ENCODE measurements around the gene AKR1C1.

DNA sequence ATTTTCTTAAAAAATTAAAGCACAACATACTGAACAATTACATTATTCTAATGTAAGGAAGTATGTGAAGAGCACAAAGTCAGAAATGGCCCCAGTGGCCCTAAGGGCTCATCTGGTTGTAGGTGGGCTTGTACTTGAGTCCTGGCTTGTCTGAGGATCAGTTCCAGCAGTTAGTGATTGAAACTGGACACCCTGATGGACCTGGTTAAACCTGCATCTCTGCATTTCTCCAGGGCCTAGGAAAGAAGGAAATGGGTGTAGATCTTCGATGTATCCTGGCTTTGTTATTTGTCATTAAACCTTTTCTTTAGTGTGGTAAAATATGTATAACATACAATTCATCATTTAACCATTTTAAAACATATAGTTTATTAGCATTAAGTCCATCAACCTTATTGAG, 50.2 kb downstream of the AKR1C1 start:
- TF ChIP-seq, protein P1, sequence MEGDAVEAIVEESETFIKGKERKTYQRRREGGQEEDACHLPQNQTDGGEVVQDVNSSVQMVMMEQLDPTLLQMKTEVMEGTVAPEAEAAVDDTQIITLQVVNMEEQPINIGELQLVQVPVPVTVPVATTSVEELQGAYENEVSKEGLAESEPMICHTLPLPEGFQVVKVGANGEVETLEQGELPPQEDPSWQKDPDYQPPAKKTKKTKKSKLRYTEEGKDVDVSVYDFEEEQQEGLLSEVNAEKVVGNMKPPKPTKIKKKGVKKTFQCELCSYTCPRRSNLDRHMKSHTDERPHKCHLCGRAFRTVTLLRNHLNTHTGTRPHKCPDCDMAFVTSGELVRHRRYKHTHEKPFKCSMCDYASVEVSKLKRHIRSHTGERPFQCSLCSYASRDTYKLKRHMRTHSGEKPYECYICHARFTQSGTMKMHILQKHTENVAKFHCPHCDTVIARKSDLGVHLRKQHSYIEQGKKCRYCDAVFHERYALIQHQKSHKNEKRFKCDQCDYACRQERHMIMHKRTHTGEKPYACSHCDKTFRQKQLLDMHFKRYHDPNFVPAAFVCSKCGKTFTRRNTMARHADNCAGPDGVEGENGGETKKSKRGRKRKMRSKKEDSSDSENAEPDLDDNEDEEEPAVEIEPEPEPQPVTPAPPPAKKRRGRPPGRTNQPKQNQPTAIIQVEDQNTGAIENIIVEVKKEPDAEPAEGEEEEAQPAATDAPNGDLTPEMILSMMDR (IDR thresholded peaks at IDR 0.05 in 2 of 3, conservative IDR thresholded peaks at IDR 0.05 in 1 of 3; ENCODE audit: borderline replicate concordance in 1 of 3, insufficient read depth in 1 of 3, low read depth in 2 of 3, low read length in 2 of 3) = no peak
- TF ChIP-seq POLR2A (IDR thresholded peaks at IDR 0.05; ENCODE audit: borderline replicate concordance, extremely low read depth, insufficient read depth, insufficient read length) = no peak
- TF ChIP-seq, protein P2, sequence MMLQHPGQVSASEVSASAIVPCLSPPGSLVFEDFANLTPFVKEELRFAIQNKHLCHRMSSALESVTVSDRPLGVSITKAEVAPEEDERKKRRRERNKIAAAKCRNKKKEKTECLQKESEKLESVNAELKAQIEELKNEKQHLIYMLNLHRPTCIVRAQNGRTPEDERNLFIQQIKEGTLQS (IDR thresholded peaks at IDR 0.05) = no peak
- TF ChIP-seq, protein P3, sequence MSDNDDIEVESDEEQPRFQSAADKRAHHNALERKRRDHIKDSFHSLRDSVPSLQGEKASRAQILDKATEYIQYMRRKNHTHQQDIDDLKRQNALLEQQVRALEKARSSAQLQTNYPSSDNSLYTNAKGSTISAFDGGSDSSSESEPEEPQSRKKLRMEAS (IDR thresholded peaks at IDR 0.05) = no peak

Data from HCT116 (cell line).